C4-2B (cell line): ENCODE data around the gene RRP12.

Source experiments
- ZFX ChIP-seq: fragments of 450-650 bp; IDR thresholded peaks from 2 replicates; pipeline ENCODE4 v1.6.1; 2017
- TF ChIP-seq, protein P1 (sequence below): fragments of 450-650 bp; conservative IDR thresholded peaks from 2 replicates; pipeline ENCODE4 v1.5.1; 2017; ENCODE audit warnings: mild to moderate bottlenecking

DNA sequence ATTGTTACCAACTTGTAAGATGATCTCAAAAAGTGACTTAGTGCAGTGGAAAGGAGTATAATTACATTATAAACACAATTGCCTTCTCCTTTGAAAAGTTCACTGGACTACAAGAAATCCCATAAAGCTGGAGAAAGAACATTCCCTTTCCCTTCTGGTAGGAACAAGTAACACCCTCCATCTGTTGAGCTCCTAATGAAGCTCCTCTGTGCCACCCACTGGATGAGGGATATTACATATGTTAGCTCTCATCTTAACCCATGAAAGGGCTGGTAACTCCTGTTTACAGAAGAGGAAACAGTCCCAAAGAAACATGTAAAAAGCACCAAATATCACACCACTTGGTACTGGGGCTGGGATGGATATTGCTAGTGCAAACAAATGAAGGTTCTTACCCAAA, 32.9 kb upstream of the RRP12 start:
- TF ChIP-seq, protein P1, sequence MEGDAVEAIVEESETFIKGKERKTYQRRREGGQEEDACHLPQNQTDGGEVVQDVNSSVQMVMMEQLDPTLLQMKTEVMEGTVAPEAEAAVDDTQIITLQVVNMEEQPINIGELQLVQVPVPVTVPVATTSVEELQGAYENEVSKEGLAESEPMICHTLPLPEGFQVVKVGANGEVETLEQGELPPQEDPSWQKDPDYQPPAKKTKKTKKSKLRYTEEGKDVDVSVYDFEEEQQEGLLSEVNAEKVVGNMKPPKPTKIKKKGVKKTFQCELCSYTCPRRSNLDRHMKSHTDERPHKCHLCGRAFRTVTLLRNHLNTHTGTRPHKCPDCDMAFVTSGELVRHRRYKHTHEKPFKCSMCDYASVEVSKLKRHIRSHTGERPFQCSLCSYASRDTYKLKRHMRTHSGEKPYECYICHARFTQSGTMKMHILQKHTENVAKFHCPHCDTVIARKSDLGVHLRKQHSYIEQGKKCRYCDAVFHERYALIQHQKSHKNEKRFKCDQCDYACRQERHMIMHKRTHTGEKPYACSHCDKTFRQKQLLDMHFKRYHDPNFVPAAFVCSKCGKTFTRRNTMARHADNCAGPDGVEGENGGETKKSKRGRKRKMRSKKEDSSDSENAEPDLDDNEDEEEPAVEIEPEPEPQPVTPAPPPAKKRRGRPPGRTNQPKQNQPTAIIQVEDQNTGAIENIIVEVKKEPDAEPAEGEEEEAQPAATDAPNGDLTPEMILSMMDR = no peak
- TF ChIP-seq ZFX = no peak
